Measurements from ENCODE around the gene PTP4A1. TPM values are rescaled to one million over a fixed set of nuclear protein-coding genes. Genes with fewer than 3 reads are reported as not detected.

PTP4A1 gene
- total and polyA plus RNA-seq, 2 of the 13 experiments (the other 11 are each of a cell fraction or from before 2014, with no cell fraction given): 141 to 376 TPM

DNA sequence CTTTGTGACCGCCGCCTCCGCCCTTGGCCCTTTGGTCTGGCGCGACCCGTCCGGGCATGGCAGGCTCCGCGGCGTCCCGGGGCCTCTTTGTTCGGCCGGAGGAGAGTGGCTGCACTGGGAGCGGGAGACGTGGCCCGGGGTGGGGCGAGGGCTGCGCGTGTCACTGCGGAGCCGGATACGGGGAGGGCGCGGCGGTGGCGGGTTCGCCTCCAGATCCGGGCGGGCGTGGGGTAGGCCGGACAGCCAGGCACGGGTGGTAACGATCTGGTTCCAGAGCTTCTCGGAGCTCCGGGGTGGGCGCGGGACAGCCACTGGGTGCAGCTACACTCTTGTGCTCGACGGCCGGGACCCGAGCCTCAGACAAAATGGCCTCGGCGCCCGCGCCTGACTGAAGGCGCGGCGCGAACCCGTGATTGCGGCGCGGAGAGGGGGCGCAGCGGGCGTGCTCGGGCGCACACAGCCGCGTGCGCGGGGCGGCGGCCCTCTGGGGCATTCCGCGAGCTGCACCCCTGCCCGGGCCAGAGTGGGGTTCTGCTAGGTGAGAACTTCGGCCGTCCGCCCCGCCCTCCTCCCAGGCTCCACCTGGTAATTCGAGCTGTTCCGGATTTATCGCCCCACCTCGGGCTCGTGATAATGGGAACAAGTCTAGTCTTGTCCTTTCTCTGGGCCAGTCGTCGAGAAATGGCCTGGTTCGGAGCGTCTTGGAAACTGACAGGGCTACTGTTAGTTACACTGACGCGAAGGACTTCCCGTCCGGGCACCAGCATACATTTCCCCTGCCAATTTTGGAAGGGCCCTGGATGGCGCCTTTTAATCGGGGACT, 1.0 kb downstream of the PTP4A1 start (continued):
- TF ChIP-seq, protein P1, sequence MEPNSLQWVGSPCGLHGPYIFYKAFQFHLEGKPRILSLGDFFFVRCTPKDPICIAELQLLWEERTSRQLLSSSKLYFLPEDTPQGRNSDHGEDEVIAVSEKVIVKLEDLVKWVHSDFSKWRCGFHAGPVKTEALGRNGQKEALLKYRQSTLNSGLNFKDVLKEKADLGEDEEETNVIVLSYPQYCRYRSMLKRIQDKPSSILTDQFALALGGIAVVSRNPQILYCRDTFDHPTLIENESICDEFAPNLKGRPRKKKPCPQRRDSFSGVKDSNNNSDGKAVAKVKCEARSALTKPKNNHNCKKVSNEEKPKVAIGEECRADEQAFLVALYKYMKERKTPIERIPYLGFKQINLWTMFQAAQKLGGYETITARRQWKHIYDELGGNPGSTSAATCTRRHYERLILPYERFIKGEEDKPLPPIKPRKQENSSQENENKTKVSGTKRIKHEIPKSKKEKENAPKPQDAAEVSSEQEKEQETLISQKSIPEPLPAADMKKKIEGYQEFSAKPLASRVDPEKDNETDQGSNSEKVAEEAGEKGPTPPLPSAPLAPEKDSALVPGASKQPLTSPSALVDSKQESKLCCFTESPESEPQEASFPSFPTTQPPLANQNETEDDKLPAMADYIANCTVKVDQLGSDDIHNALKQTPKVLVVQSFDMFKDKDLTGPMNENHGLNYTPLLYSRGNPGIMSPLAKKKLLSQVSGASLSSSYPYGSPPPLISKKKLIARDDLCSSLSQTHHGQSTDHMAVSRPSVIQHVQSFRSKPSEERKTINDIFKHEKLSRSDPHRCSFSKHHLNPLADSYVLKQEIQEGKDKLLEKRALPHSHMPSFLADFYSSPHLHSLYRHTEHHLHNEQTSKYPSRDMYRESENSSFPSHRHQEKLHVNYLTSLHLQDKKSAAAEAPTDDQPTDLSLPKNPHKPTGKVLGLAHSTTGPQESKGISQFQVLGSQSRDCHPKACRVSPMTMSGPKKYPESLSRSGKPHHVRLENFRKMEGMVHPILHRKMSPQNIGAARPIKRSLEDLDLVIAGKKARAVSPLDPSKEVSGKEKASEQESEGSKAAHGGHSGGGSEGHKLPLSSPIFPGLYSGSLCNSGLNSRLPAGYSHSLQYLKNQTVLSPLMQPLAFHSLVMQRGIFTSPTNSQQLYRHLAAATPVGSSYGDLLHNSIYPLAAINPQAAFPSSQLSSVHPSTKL (CRISPR knock-in tag; IDR thresholded peaks at IDR 0.05): peak; percentile 36; the same call in 1 of the 2 replicates
- TF ChIP-seq SPEN (CRISPR knock-in tag; IDR thresholded peaks at IDR 0.05; ENCODE audit: low read depth) (peak; percentile 90), ZNF207 (IDR thresholded peaks at IDR 0.05; ENCODE audit: borderline replicate concordance) (no peak), SATB2 (CRISPR knock-in tag; IDR thresholded peaks at IDR 0.05) (no peak), ZFP37 (CRISPR knock-in tag; IDR thresholded peaks at IDR 0.05; ENCODE audit: borderline replicate concordance) (no peak), SP1 (IDR thresholded peaks at IDR 0.05) (no peak), SP1 (CRISPR knock-in tag; IDR thresholded peaks at IDR 0.05) (peak; percentile 55), MTA3 (CRISPR knock-in tag; IDR thresholded peaks at IDR 0.05) (no peak), GZF1 (CRISPR knock-in tag; IDR thresholded peaks at IDR 0.05) (0 out of 2 replicates have a peak, but pooled peaks have one; percentile 44), HIVEP1 (CRISPR knock-in tag; IDR thresholded peaks at IDR 0.05) (no peak; the same call in 1 of the 2 replicates)
- TF ChIP-seq, protein P2, sequence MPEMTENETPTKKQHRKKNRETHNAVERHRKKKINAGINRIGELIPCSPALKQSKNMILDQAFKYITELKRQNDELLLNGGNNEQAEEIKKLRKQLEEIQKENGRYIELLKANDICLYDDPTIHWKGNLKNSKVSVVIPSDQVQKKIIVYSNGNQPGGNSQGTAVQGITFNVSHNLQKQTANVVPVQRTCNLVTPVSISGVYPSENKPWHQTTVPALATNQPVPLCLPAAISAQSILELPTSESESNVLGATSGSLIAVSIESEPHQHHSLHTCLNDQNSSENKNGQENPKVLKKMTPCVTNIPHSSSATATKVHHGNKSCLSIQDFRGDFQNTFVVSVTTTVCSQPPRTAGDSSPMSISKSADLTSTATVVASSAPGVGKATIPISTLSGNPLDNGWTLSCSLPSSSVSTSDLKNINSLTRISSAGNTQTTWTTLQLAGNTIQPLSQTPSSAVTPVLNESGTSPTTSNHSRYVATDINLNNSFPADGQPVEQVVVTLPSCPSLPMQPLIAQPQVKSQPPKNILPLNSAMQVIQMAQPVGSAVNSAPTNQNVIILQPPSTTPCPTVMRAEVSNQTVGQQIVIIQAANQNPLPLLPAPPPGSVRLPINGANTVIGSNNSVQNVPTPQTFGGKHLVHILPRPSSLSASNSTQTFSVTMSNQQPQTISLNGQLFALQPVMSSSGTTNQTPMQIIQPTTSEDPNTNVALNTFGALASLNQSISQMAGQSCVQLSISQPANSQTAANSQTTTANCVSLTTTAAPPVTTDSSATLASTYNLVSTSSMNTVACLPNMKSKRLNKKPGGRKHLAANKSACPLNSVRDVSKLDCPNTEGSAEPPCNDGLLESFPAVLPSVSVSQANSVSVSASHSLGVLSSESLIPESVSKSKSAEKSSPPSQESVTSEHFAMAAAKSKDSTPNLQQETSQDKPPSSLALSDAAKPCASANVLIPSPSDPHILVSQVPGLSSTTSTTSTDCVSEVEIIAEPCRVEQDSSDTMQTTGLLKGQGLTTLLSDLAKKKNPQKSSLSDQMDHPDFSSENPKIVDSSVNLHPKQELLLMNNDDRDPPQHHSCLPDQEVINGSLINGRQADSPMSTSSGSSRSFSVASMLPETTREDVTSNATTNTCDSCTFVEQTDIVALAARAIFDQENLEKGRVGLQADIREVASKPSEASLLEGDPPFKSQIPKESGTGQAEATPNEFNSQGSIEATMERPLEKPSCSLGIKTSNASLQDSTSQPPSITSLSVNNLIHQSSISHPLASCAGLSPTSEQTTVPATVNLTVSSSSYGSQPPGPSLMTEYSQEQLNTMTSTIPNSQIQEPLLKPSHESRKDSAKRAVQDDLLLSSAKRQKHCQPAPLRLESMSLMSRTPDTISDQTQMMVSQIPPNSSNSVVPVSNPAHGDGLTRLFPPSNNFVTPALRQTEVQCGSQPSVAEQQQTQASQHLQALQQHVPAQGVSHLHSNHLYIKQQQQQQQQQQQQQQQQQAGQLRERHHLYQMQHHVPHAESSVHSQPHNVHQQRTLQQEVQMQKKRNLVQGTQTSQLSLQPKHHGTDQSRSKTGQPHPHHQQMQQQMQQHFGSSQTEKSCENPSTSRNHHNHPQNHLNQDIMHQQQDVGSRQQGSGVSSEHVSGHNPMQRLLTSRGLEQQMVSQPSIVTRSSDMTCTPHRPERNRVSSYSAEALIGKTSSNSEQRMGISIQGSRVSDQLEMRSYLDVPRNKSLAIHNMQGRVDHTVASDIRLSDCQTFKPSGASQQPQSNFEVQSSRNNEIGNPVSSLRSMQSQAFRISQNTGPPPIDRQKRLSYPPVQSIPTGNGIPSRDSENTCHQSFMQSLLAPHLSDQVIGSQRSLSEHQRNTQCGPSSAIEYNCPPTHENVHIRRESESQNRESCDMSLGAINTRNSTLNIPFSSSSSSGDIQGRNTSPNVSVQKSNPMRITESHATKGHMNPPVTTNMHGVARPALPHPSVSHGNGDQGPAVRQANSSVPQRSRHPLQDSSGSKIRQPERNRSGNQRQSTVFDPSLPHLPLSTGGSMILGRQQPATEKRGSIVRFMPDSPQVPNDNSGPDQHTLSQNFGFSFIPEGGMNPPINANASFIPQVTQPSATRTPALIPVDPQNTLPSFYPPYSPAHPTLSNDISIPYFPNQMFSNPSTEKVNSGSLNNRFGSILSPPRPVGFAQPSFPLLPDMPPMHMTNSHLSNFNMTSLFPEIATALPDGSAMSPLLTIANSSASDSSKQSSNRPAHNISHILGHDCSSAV (CRISPR knock-in tag; IDR thresholded peaks at IDR 0.05; ENCODE audit: borderline replicate concordance): no peak
- TF ChIP-seq, protein P3, sequence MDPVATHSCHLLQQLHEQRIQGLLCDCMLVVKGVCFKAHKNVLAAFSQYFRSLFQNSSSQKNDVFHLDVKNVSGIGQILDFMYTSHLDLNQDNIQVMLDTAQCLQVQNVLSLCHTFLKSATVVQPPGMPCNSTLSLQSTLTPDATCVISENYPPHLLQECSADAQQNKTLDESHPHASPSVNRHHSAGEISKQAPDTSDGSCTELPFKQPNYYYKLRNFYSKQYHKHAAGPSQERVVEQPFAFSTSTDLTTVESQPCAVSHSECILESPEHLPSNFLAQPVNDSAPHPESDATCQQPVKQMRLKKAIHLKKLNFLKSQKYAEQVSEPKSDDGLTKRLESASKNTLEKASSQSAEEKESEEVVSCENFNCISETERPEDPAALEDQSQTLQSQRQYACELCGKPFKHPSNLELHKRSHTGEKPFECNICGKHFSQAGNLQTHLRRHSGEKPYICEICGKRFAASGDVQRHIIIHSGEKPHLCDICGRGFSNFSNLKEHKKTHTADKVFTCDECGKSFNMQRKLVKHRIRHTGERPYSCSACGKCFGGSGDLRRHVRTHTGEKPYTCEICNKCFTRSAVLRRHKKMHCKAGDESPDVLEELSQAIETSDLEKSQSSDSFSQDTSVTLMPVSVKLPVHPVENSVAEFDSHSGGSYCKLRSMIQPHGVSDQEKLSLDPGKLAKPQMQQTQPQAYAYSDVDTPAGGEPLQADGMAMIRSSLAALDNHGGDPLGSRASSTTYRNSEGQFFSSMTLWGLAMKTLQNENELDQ (CRISPR knock-in tag; IDR thresholded peaks at IDR 0.05; ENCODE audit: borderline replicate concordance): 0 out of 2 replicates have a peak, but pooled peaks have one; percentile 37
- TF ChIP-seq, protein P4, sequence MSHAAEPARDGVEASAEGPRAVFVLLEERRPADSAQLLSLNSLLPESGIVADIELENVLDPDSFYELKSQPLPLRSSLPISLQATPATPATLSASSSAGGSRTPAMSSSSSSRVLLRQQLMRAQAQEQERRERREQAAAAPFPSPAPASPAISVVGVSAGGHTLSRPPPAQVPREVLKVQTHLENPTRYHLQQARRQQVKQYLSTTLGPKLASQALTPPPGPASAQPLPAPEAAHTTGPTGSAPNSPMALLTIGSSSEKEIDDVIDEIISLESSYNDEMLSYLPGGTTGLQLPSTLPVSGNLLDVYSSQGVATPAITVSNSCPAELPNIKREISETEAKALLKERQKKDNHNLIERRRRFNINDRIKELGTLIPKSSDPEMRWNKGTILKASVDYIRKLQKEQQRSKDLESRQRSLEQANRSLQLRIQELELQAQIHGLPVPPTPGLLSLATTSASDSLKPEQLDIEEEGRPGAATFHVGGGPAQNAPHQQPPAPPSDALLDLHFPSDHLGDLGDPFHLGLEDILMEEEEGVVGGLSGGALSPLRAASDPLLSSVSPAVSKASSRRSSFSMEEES (CRISPR knock-in tag; IDR thresholded peaks at IDR 0.05): peak; percentile 85
